Measurements from ENCODE around the gene ISCU. TPM values are rescaled to one million over a fixed set of nuclear protein-coding genes. Genes with fewer than 3 reads are reported as not detected.

The ISCU gene
- total and polyA plus RNA-seq, 9 of the 15 experiments (the other 6 are each of a cell fraction or from before 2014, with no cell fraction given): 15.9 to 92.5 (median 77.3) TPM

DNA sequence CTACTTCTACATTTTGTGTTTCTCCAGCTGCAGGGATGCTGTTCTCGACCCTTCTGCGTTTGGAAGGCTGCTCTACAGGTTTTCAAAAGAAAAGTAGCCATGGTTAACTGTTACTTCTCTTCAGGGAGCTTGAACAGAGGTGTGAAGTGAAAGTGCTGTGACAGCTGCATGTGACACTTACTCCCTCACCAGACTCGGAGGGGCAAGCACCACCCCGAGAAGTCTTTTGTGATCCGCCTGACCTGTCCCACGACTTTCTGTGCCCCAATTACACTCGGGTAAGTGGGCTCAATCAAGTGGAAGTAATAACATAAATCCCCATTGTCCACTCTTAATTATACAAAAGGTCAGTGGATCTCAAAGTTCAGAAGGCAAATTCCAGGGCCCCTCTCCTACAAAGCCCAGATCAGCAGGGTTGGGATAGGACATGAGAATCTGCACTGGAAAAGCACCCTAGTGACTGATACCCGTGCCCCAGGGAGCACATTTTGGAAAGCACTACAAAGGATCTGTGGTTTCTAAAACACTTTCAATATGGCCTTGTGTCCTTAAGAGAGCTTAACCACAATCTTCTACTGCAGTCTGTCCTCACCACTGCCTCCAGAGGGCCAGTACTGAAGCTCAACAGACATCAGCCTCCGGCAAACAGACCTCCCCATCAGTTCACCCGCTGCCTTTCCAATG, 35.8 kb upstream of the ISCU start (continued):
- TF ChIP-seq E2F1 (CRISPR knock-in tag; IDR thresholded peaks at IDR 0.05) (no peak), RFX1 (IDR thresholded peaks at IDR 0.05) (no peak), ZNF41 (CRISPR knock-in tag; conservative IDR thresholded peaks at IDR 0.05) (no peak), GMEB1 (CRISPR knock-in tag; IDR thresholded peaks at IDR 0.05) (no peak), ZNF586 (CRISPR knock-in tag; conservative IDR thresholded peaks at IDR 0.05) (no peak), MXI1 (IDR thresholded peaks at IDR 0.05; ENCODE audit: low read depth, low read length) (no peak), ESRRB (CRISPR knock-in tag; IDR thresholded peaks at IDR 0.05; ENCODE audit: borderline replicate concordance) (no peak), KDM1A (IDR thresholded peaks at IDR 0.05) (no peak), ETV5 (CRISPR knock-in tag; IDR thresholded peaks at IDR 0.05; ENCODE audit: low read depth) (no peak)
- TF ChIP-seq, protein P1, sequence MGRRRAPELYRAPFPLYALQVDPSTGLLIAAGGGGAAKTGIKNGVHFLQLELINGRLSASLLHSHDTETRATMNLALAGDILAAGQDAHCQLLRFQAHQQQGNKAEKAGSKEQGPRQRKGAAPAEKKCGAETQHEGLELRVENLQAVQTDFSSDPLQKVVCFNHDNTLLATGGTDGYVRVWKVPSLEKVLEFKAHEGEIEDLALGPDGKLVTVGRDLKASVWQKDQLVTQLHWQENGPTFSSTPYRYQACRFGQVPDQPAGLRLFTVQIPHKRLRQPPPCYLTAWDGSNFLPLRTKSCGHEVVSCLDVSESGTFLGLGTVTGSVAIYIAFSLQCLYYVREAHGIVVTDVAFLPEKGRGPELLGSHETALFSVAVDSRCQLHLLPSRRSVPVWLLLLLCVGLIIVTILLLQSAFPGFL (CRISPR knock-in tag; IDR thresholded peaks at IDR 0.05): no peak
- TF ChIP-seq, protein P2, sequence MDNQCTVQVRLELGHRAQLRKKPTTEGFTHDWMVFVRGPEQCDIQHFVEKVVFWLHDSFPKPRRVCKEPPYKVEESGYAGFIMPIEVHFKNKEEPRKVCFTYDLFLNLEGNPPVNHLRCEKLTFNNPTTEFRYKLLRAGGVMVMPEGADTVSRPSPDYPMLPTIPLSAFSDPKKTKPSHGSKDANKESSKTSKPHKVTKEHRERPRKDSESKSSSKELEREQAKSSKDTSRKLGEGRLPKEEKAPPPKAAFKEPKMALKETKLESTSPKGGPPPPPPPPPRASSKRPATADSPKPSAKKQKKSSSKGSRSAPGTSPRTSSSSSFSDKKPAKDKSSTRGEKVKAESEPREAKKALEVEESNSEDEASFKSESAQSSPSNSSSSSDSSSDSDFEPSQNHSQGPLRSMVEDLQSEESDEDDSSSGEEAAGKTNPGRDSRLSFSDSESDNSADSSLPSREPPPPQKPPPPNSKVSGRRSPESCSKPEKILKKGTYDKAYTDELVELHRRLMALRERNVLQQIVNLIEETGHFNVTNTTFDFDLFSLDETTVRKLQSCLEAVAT (IDR thresholded peaks at IDR 0.05): no peak
